ENCODE measurements around the gene CTCF. TPM values are rescaled to one million over a fixed set of nuclear protein-coding genes. Genes with fewer than 3 reads are reported as not detected.
A peak's percentile ranks its signal among the peaks of the same experiment; 100 is the strongest.

Gene CTCF
- total RNA-seq, 1 experiment from 2014 or later = 29.7 TPM

GRCh38 chr16:67664871-67665270, 102.5 kb downstream of the CTCF start:
- DNase-seq (ENCODE audit: low spot score) = no peak

GRCh38 chr16:67665598-67665997, 103.3 kb downstream of the CTCF start:
- DNase-seq (ENCODE audit: low spot score) = no peak

- no peak for DNase-seq (ENCODE audit: low spot score)
These were observed 103.8 kb downstream of the CTCF start for GRCh38 chr16:67666032-67666551.

- no peak for DNase-seq (ENCODE audit: low spot score)
These were observed 104.5 kb downstream of the CTCF start, which contains the start of the genes C16orf86 and ENKD1 for GRCh38 chr16:67666559-67667452. Gene C16orf86, plus strand, starts transcription at chr16:67666814. Its CDS starts 157 bp downstream, at chr16:67666971. Gene ENKD1, minus strand, starts transcription at chr16:67666750. Its CDS starts 308 bp downstream, at chr16:67666442.

GRCh38 chr16:67667453-67667816, 105.1 kb downstream of the CTCF start:
- no peak for DNase-seq (ENCODE audit: low spot score)

- DNase-seq (ENCODE audit: low spot score) = peak; percentile 39
These were observed 105.6 kb downstream of the CTCF start for GRCh38 chr16:67667817-67668494.

GRCh38 chr16:67668495-67669157, 106.3 kb downstream of the CTCF start:
- no peak for DNase-seq (ENCODE audit: low spot score)

- no peak for DNase-seq (ENCODE audit: low spot score)
These were observed 107.3 kb downstream of the CTCF start for GRCh38 chr16:67669499-67670101.

- DNase-seq (ENCODE audit: low spot score) = no peak
These were observed 110.0 kb downstream of the CTCF start for GRCh38 chr16:67672306-67672705.

GRCh38 chr16:67672739-67673662, 110.7 kb downstream of the CTCF start:
- DNase-seq (ENCODE audit: low spot score) = peak; percentile 62

GRCh38 chr16:67673712-67674580, 111.6 kb downstream of the CTCF start:
- no peak for DNase-seq (ENCODE audit: low spot score)

- no peak for DNase-seq (ENCODE audit: low spot score)
These were observed 112.7 kb downstream of the CTCF start for GRCh38 chr16:67674851-67675578.

- no peak for DNase-seq (ENCODE audit: low spot score)
These were observed 113.2 kb downstream of the CTCF start for GRCh38 chr16:67675579-67675935.

GRCh38 chr16:67675999-67676398, 113.7 kb downstream of the CTCF start:
- no peak for DNase-seq (ENCODE audit: low spot score)

GRCh38 chr16:67676516-67676915, 114.2 kb downstream of the CTCF start:
- DNase-seq (ENCODE audit: low spot score) = no peak

GRCh38 chr16:67676939-67677338, 114.6 kb downstream of the CTCF start:
- DNase-seq (ENCODE audit: low spot score) = no peak

GRCh38 chr16:67677712-67678111, 115.4 kb downstream of the CTCF start:
- no peak for DNase-seq (ENCODE audit: low spot score)

- no peak for DNase-seq (ENCODE audit: low spot score)
These were observed 116.2 kb downstream of the CTCF start for GRCh38 chr16:67678354-67679023.
